PC-9 (cell line): ENCODE results near the gene IL2RG. TPM values are rescaled to one million over a fixed set of nuclear protein-coding genes. Genes with fewer than 3 reads are reported as not detected.

Source experiments
- BruUV-seq: library from RNA; stranded (reverse); fragments of 400-500 nt; replicated peaks from 2 replicates; lab custom pipeline; 2021; lab: Mats Ljungman, UMichigan
- CTCF ChIA-PET: fragments of 300-600 bp; sonication (Branson Sonifier 250); formaldehyde crosslinking; loops from one replicate; lab custom pipeline; 2022; ENCODE audit warnings: antibody characterized with exemption; lab: Charles Lee
- POLR2A ChIA-PET: fragments of 300-600 bp; sonication (Branson Sonifier 250); formaldehyde crosslinking; loops from one replicate; lab custom pipeline; 2022; ENCODE audit warnings: antibody characterized with exemption; ENCODE audit not compliant: unreplicated experiment; lab: Charles Lee
- DNase-seq, 2 experiments: peaks; one replicate each; pipeline versions ENCODE4 v3.0.0 to v3.0.0-alpha.2; 2015 to 2022; ENCODE audit warnings: mixed read lengths in 1 of 2
- H2AFZ ChIP-seq: fragments of 200-600 bp; sonication (generic); 2 replicates; pipeline ENCODE4 v1.8.1; 2017; ENCODE audit warnings: antibody characterized with exemption
- H3F3A ChIP-seq: fragments of 200-600 bp; sonication (generic); 2 replicates; pipeline ENCODE4 v1.8.1; 2017; ENCODE audit warnings: antibody characterized with exemption, mild to moderate bottlenecking, low read depth; ENCODE audit not compliant: insufficient read depth
- H3K27ac ChIP-seq: fragments of 200-600 bp; sonication (generic); 2 replicates; pipeline ENCODE4 v1.6.1; 2016; ENCODE audit warnings: mixed run types
- H3K27me3 ChIP-seq: fragments of 200-600 bp; sonication (generic); 2 replicates; pipeline ENCODE4 v1.6.1; 2016; ENCODE audit warnings: low read depth, mixed run types; ENCODE audit not compliant: insufficient read depth
- H3K36me3 ChIP-seq: fragments of 200-600 bp; sonication (generic); 2 replicates; pipeline ENCODE4 v1.6.1; 2016; ENCODE audit warnings: low read depth, mixed run types
- H3K4me1 ChIP-seq: fragments of 200-600 bp; sonication (generic); replicated peaks from 2 replicates; pipeline ENCODE4 v1.6.1; 2016; ENCODE audit warnings: mixed run types; ENCODE audit not compliant: insufficient read depth
- H3K4me2 ChIP-seq: fragments of 200-600 bp; sonication (generic); 2 replicates; pipeline ENCODE4 v1.6.1; 2017; ENCODE audit warnings: mixed run types
- H3K4me3 ChIP-seq: fragments of 200-600 bp; sonication (generic); 2 replicates; pipeline ENCODE4 v1.6.1; 2016; ENCODE audit warnings: mixed run types
- H3K79me2 ChIP-seq: fragments of 200-600 bp; sonication (generic); 2 replicates; pipeline ENCODE4 v1.6.1; 2017; ENCODE audit warnings: low read depth, mixed run types
- H3K9me2 ChIP-seq: fragments of 200-600 bp; sonication (generic); 2 replicates; pipeline ENCODE4 v1.8.1; 2017; ENCODE audit warnings: mild to moderate bottlenecking; ENCODE audit not compliant: insufficient read depth
- H3K9me3 ChIP-seq: fragments of 200-600 bp; sonication (generic); 2 replicates; pipeline ENCODE4 v1.8.1; 2016; ENCODE audit warnings: low read depth; ENCODE audit not compliant: insufficient read depth
- H4K20me1 ChIP-seq: fragments of 200-600 bp; sonication (generic); 2 replicates; pipeline ENCODE4 v1.8.1; 2017; ENCODE audit not compliant: insufficient read depth
- CTCF ChIP-seq: fragments of 200-600 bp; sonication (generic); conservative IDR thresholded peaks from 2 replicates; pipeline ENCODE4 v1.6.1; 2017; ENCODE audit warnings: mixed run types, antibody characterized with exemption, mild to moderate bottlenecking, moderate library complexity
- EZH2 ChIP-seq: fragments of 200-600 bp; sonication (generic); IDR thresholded peaks from 2 replicates; pipeline ENCODE4 v1.8.0; 2017; ENCODE audit warnings: antibody characterized with exemption, low read depth
- intact Hi-C: fragments of 100-400 bp; cut with micrococcal nuclease; formaldehyde crosslinking; loops from one replicate; pipeline ENCODE4 v1.10.0; 2022; ENCODE audit not compliant: unreplicated experiment
- total RNA-seq: library from RNA; stranded (reverse); gene quantifications from 2 replicates; pipeline ENCODE4 v1.2.3, GENCODE V29; 2021

The IL2RG gene
- total RNA-seq, 1 experiment from 2014 or later = not detected

- intact Hi-C loops = no loop called here
- H3K4me2 ChIP-seq = no peak overlapping the region
- no peak for DNase-seq
- H3K9me2 ChIP-seq = no peaks in the 10 kb centered on the region
- H3K27me3 ChIP-seq = no peaks in the 10 kb centered on the region
- no peaks in the 10 kb centered on the region for H3K9me3 ChIP-seq
- no peaks in the 10 kb centered on the region for H3K4me1 ChIP-seq
- no peak overlapping the region for H2AFZ ChIP-seq
- H3K79me2 ChIP-seq = no peaks in the 10 kb centered on the region
- POLR2A ChIA-PET = no interaction called here
- no peaks in the 10 kb centered on the region for H4K20me1 ChIP-seq
- no peak overlapping the region for H3K27ac ChIP-seq
- H3K36me3 ChIP-seq = 0 out of 2 replicates have a peak, but pooled peaks cover 4% of the 10 kb centered on the region
- TF ChIP-seq EZH2 (no peak), CTCF (no peak)
- no peaks in the 10 kb centered on the region for H3F3A ChIP-seq
- no peak overlapping the region for H3K4me3 ChIP-seq
- CTCF ChIA-PET = no interaction called here
- BruUV-seq = no TSS peak
These were observed 20.1 kb upstream of the IL2RG start for GRCh38 chrX:71131510-71131909.

GRCh38 chrX:71128915-71129765 is 17.8 kb upstream of the IL2RG start:
- no peaks in the 10 kb centered on the region for H3K4me1 ChIP-seq
- BruUV-seq = no TSS peak
- H4K20me1 ChIP-seq = no peaks in the 10 kb centered on the region
- DNase-seq = peak; percentile 45 to 49
- no peaks in the 10 kb centered on the region for H3K79me2 ChIP-seq
- H3K36me3 ChIP-seq = 0 out of 2 replicates have a peak, but pooled peaks cover 4% of the 10 kb centered on the region
- H2AFZ ChIP-seq = no peak overlapping the region
- ChIA-PET CTCF (no interaction called here), POLR2A (no interaction called here)
- no peaks in the 10 kb centered on the region for H3K9me3 ChIP-seq
- H3K27me3 ChIP-seq = no peaks in the 10 kb centered on the region
- no peak overlapping the region for H3K27ac ChIP-seq
- intact Hi-C loops = no loop called here
- H3K4me2 ChIP-seq = no peak overlapping the region
- no peaks in the 10 kb centered on the region for H3F3A ChIP-seq
- no peaks in the 10 kb centered on the region for H3K9me2 ChIP-seq
- TF ChIP-seq EZH2 (no peak), CTCF (peak; percentile 84)
- H3K4me3 ChIP-seq = no peak overlapping the region

- TF ChIP-seq CTCF (no peak), EZH2 (no peak)
- H4K20me1 ChIP-seq = no peaks in the 10 kb centered on the region
- H3K36me3 ChIP-seq = 0 out of 2 replicates have a peak, but pooled peaks cover 4% of the 10 kb centered on the region
- ChIA-PET POLR2A (no interaction called here), CTCF (no interaction called here)
- no peaks in the 10 kb centered on the region for H3K27me3 ChIP-seq
- DNase-seq = no peak
- H3K9me3 ChIP-seq = no peaks in the 10 kb centered on the region
- H3K4me2 ChIP-seq = no peak overlapping the region
- no peaks in the 10 kb centered on the region for H3K79me2 ChIP-seq
- intact Hi-C loops = no loop called here
- H3F3A ChIP-seq = no peaks in the 10 kb centered on the region
- no peak overlapping the region for H3K4me3 ChIP-seq
- no TSS peak for BruUV-seq
- no peaks in the 10 kb centered on the region for H3K9me2 ChIP-seq
- H3K27ac ChIP-seq = no peak overlapping the region
- H2AFZ ChIP-seq = no peak overlapping the region
- no peaks in the 10 kb centered on the region for H3K4me1 ChIP-seq
These were observed 16.9 kb upstream of the IL2RG start for GRCh38 chrX:71128166-71128833.
